Measurements from ENCODE around the gene PPM1H.

Gene PPM1H

DNA sequence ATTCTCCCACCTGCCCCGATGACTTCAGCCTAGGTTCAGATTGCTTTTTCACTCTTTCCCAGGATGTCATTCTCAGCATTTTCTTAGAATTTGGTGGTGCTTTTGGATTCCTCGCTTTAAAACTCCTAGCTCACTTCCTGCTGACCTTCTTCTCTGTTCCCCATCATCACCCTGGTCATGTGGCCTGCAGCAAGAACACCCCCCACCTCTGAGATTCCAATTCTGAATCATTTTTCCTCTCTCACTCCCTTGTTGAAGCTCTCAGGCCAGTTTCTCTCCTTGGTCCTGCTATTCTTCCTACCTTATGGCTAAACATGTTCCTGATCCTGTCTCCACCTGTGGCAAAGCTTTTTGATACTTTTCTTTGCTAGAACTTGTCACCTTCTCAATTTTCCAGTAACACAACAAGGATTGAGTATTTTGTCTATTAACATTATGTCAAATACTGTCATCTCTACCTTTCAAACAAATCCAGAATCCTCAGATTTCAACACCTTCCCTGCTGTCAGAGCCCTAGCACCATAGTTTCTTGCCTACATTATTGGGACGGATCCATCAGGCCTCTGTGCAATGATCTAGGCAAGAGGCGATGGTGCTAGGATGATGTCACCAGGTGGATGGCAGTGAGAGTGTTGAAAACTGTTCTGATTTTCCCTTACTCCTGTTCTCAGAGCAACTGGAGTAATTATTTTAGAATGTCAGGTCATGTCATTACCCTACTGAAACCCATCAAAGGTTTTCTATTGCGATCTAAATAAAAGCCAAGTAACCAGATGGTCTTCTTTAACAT lies 234.7 kb downstream of the PPM1H start:
- Histone ChIP-seq H3K27ac (ENCODE audit: low read length) (no peak overlapping the region), H4K20me1 (ENCODE audit: insufficient read depth, low read length) (no peaks in the 10 kb centered on the region), H3K27me3 (ENCODE audit: insufficient read depth, low read length, poor library complexity) (no peaks in the 10 kb centered on the region), H3K4me3 (ENCODE audit: low read depth in 1 of 2, low read length in 2 of 2) (no peak overlapping the region), H3K4me2 (ENCODE audit: insufficient read depth, low read length) (no peak overlapping the region), H2AFZ (ENCODE audit: low read depth, low read length) (no peak overlapping the region), H3K4me1 (ENCODE audit: insufficient read depth, low read length) (peaks cover 8% of the 10 kb centered on the region; the same call in 1 of the 2 replicates), H3K9ac (ENCODE audit: low read depth, low read length) (no peak overlapping the region), H3K36me3 (ENCODE audit: insufficient read depth, low read length) (no peaks in the 10 kb centered on the region), H3K79me2 (ENCODE audit: insufficient read depth, low read length) (no peaks in the 10 kb centered on the region), H3K9me3 (ENCODE audit: insufficient read depth, low read length, severe bottlenecking) (no peaks in the 10 kb centered on the region)
- ATAC-seq (ENCODE audit: insufficient read depth, low read depth) (no peak), DNase-seq (no peak)
- no peak for TF ChIP-seq CTCF (IDR thresholded peaks at IDR 0.05; ENCODE audit: borderline replicate concordance, extremely low read depth, low read length, poor library complexity, severe bottlenecking)
- TF ChIP-seq EZH2 (IDR thresholded peaks at IDR 0.05; ENCODE audit: borderline replicate concordance, low read depth, low read length, severe bottlenecking) = no peak

DNA sequence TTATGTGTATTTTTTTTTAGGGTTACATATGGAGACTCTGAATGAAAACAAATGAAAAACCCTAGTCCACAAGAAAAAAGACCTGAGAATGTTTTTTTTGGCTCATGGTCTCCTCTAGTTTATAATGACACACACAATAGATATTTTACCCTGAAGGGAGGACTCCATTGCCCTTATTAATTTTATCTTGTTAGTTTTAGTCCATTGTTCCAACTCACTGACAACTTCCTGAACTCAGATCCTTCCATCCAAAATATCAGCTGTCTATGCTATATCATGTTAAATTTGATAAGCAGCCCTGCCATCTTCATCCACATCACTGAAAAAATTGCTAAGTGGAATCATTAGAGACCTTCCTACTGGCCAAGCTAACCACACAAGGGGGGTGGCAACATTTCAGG lies 236.2 kb downstream of the PPM1H start:
- H3K4me2 ChIP-seq (ENCODE audit: insufficient read depth, low read length) = no peak overlapping the region
- no peaks in the 10 kb centered on the region for H3K9me3 ChIP-seq (ENCODE audit: insufficient read depth, low read length, severe bottlenecking)
- H3K27me3 ChIP-seq (ENCODE audit: insufficient read depth, low read length, poor library complexity) = no peaks in the 10 kb centered on the region
- H2AFZ ChIP-seq (ENCODE audit: low read depth, low read length) = no peak overlapping the region
- H3K4me3 ChIP-seq (ENCODE audit: low read depth in 1 of 2, low read length in 2 of 2) = no peak overlapping the region
- H4K20me1 ChIP-seq (ENCODE audit: insufficient read depth, low read length) = no peaks in the 10 kb centered on the region
- H3K4me1 ChIP-seq (ENCODE audit: insufficient read depth, low read length) = peaks cover 8% of the 10 kb centered on the region; the same call in 1 of the 2 replicates
- H3K27ac ChIP-seq (ENCODE audit: low read length) = no peak overlapping the region
- no peaks in the 10 kb centered on the region for H3K36me3 ChIP-seq (ENCODE audit: insufficient read depth, low read length)
- TF ChIP-seq CTCF (IDR thresholded peaks at IDR 0.05; ENCODE audit: borderline replicate concordance, extremely low read depth, low read length, poor library complexity, severe bottlenecking) (no peak), EZH2 (IDR thresholded peaks at IDR 0.05; ENCODE audit: borderline replicate concordance, low read depth, low read length, severe bottlenecking) (no peak)
- DNase-seq (no peak), ATAC-seq (ENCODE audit: insufficient read depth, low read depth) (no peak)
- no peaks in the 10 kb centered on the region for H3K79me2 ChIP-seq (ENCODE audit: insufficient read depth, low read length)
- no peak overlapping the region for H3K9ac ChIP-seq (ENCODE audit: low read depth, low read length)

GRCh38 chr12:62697893-62698292 lies 237.1 kb downstream of the PPM1H start:
- Histone ChIP-seq H3K27ac (ENCODE audit: low read length) (no peak overlapping the region), H3K9ac (ENCODE audit: low read depth, low read length) (no peak overlapping the region)

More at GRCh38 chr12:62697893-62698292, 237.1 kb downstream of the PPM1H start:
- H2AFZ ChIP-seq (ENCODE audit: low read depth, low read length) = no peak overlapping the region
- no peaks in the 10 kb centered on the region for H4K20me1 ChIP-seq (ENCODE audit: insufficient read depth, low read length)
- H3K4me1 ChIP-seq (ENCODE audit: insufficient read depth, low read length) = peaks cover 2% of the 10 kb centered on the region; the same call in 1 of the 2 replicates
- H3K36me3 ChIP-seq (ENCODE audit: insufficient read depth, low read length) = no peaks in the 10 kb centered on the region
- no peak overlapping the region for H3K4me3 ChIP-seq (ENCODE audit: low read depth in 1 of 2, low read length in 2 of 2)
- DNase-seq = no peak
- no peak for ATAC-seq (ENCODE audit: insufficient read depth, low read depth)
- TF ChIP-seq CTCF (IDR thresholded peaks at IDR 0.05; ENCODE audit: borderline replicate concordance, extremely low read depth, low read length, poor library complexity, severe bottlenecking) (no peak), EZH2 (IDR thresholded peaks at IDR 0.05; ENCODE audit: borderline replicate concordance, low read depth, low read length, severe bottlenecking) (no peak)
- H3K27me3 ChIP-seq (ENCODE audit: insufficient read depth, low read length, poor library complexity) = no peaks in the 10 kb centered on the region
- H3K4me2 ChIP-seq (ENCODE audit: insufficient read depth, low read length) = no peak overlapping the region
- no peaks in the 10 kb centered on the region for H3K9me3 ChIP-seq (ENCODE audit: insufficient read depth, low read length, severe bottlenecking)
- no peaks in the 10 kb centered on the region for H3K79me2 ChIP-seq (ENCODE audit: insufficient read depth, low read length)
